Measurements from ENCODE around the gene TRIP10. TPM values are rescaled to one million over a fixed set of nuclear protein-coding genes. Genes with fewer than 3 reads are reported as not detected.

The TRIP10 gene
- total and polyA plus RNA-seq, 2 of the 13 experiments (the other 11 are each of a cell fraction or from before 2014, with no cell fraction given), result 32.5 to 33.2 TPM

DNA sequence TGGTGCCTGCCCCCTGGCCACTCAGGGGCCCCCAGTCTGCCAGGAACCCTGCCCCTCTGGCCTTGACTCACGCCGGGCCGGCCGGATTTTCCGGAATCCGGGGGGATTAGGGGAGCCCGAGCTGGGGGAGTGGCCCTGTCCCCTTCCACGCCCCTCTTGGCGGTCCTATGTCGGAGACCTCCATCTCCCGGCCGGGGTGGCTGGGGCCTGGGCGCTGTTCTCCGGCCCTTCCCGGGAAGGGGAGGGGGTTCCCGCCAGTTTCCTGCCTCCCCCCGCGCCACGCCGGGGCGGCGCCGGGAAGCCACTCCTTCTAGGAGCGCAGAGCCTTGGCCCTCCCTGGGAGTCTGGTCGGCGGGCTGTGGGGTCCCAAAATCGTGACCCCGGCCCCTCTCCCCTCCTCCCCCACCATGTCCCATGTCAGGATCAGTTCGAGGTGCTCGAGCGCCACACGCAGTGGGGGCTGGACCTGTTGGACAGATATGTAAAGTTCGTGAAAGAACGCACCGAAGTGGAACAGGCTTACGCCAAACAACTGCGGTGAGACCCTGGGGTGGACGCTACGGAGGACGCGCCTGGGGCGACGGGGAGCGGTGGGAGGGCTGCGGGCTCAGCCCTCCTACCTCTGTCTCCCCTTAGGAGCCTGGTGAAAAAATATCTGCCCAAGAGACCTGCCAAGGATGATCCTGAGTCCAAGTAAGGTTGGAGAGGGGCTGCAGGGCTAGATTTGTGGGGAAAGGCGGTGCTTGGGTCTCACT is 1.3 kb downstream of the TRIP10 start (continued):
- TF ChIP-seq ZNF543 (CRISPR knock-in tag; IDR thresholded peaks at IDR 0.05) (no peak), SP2 (CRISPR knock-in tag; IDR thresholded peaks at IDR 0.05) (no peak), MAFF (IDR thresholded peaks at IDR 0.05; ENCODE audit: low read depth, low read length) (no peak), DNMT1 (CRISPR knock-in tag; IDR thresholded peaks at IDR 0.05) (no peak), ZNF546 (CRISPR knock-in tag; conservative IDR thresholded peaks at IDR 0.05) (no peak), ZNF281 (CRISPR knock-in tag; IDR thresholded peaks at IDR 0.05; ENCODE audit: borderline replicate concordance) (no peak), ZFY (CRISPR knock-in tag; IDR thresholded peaks at IDR 0.05) (no peak; the same call in none of the 2 replicates), KLF9 (CRISPR knock-in tag; IDR thresholded peaks at IDR 0.05; ENCODE audit: low read depth) (no peak), GMEB2 (CRISPR knock-in tag; IDR thresholded peaks at IDR 0.05; ENCODE audit: low read depth) (no peak), SNRNP70 (IDR thresholded peaks at IDR 0.05; ENCODE audit: low read depth, low read length) (no peak), ZFYVE20 (CRISPR knock-in tag; IDR thresholded peaks at IDR 0.05; ENCODE audit: borderline replicate concordance, low read depth) (no peak), ZNF639 (CRISPR knock-in tag; conservative IDR thresholded peaks at IDR 0.05) (0 out of 2 replicates have a peak, but pooled peaks have one; percentile 32), HMG20B (CRISPR knock-in tag; conservative IDR thresholded peaks at IDR 0.05) (no peak), MAF1 (CRISPR knock-in tag; IDR thresholded peaks at IDR 0.05; ENCODE audit: borderline replicate concordance) (no peak), RELA (CRISPR knock-in tag; IDR thresholded peaks at IDR 0.05) (no peak), AFF4 (CRISPR knock-in tag; IDR thresholded peaks at IDR 0.05) (no peak), NFKB2 (CRISPR knock-in tag; IDR thresholded peaks at IDR 0.05; ENCODE audit: borderline replicate concordance) (no peak)
- TF ChIP-seq, protein P1, sequence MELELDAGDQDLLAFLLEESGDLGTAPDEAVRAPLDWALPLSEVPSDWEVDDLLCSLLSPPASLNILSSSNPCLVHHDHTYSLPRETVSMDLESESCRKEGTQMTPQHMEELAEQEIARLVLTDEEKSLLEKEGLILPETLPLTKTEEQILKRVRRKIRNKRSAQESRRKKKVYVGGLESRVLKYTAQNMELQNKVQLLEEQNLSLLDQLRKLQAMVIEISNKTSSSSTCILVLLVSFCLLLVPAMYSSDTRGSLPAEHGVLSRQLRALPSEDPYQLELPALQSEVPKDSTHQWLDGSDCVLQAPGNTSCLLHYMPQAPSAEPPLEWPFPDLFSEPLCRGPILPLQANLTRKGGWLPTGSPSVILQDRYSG (CRISPR knock-in tag; IDR thresholded peaks at IDR 0.05), result no peak

All from HepG2 (cell line).